ENCODE data around the gene TENM4.

GRCh38 chr11:79186669-79187068 is 254.2 kb downstream of the TENM4 start:
- TF ChIP-seq CTCF (IDR thresholded peaks at IDR 0.05) (no peak), POLR2A (IDR thresholded peaks at IDR 0.05) (no peak)
